Measurements from ENCODE around the gene TYSND1.
A peak's percentile ranks its signal among the peaks of the same experiment; 100 is the strongest.

Gene TYSND1

GRCh38 chr10:70119623-70120022 lies 26.9 kb downstream of the TYSND1 start:
- DNase-seq (ENCODE audit: low read depth) = no peak
- Histone ChIP-seq H3K4me1 (ENCODE audit: control insufficient read depth, insufficient read depth, low read length) (peaks cover 31% of the 10 kb centered on the region), H3K9ac (ENCODE audit: low read length) (peak overlapping the region; percentile 24), H3K27me3 (replicated peaks; ENCODE audit: control insufficient read depth, insufficient read depth, low read length) (no peaks in the 10 kb centered on the region), H3K4me3 (ENCODE audit: low read length) (no peak overlapping the region), H3K9me3 (ENCODE audit: control insufficient read depth, low read length) (no peaks in the 10 kb centered on the region), H3K36me3 (ENCODE audit: control insufficient read depth, insufficient read depth, low read length, severe bottlenecking) (peaks cover 89% of the 10 kb centered on the region)

GRCh38 chr10:70119197-70119596 lies 27.3 kb downstream of the TYSND1 start:
- DNase-seq (ENCODE audit: low read depth) = no peak
- Histone ChIP-seq H3K9ac (ENCODE audit: low read length) (no peak overlapping the region), H3K4me3 (ENCODE audit: low read length) (no peak overlapping the region), H3K4me1 (ENCODE audit: control insufficient read depth, insufficient read depth, low read length) (peaks cover 27% of the 10 kb centered on the region), H3K27me3 (replicated peaks; ENCODE audit: control insufficient read depth, insufficient read depth, low read length) (no peaks in the 10 kb centered on the region), H3K9me3 (ENCODE audit: control insufficient read depth, low read length) (no peaks in the 10 kb centered on the region), H3K36me3 (ENCODE audit: control insufficient read depth, insufficient read depth, low read length, severe bottlenecking) (peaks cover 92% of the 10 kb centered on the region)

GRCh38 chr10:70118196-70118595 lies 28.3 kb downstream of the TYSND1 start:
- DNase-seq (ENCODE audit: low read depth) = peak; percentile 56
- H3K4me1 ChIP-seq (ENCODE audit: control insufficient read depth, insufficient read depth, low read length) = peaks cover 17% of the 10 kb centered on the region
- no peak overlapping the region for H3K9ac ChIP-seq (ENCODE audit: low read length)
- H3K27me3 ChIP-seq (replicated peaks; ENCODE audit: control insufficient read depth, insufficient read depth, low read length) = no peaks in the 10 kb centered on the region
- no peaks in the 10 kb centered on the region for H3K9me3 ChIP-seq (ENCODE audit: control insufficient read depth, low read length)
- H3K36me3 ChIP-seq (ENCODE audit: control insufficient read depth, insufficient read depth, low read length, severe bottlenecking) = peaks cover 94% of the 10 kb centered on the region
- H3K4me3 ChIP-seq (ENCODE audit: low read length) = no peak overlapping the region

- DNase-seq (ENCODE audit: low read depth) = no peak
- Histone ChIP-seq H3K9ac (ENCODE audit: low read length) (no peak overlapping the region), H3K4me1 (ENCODE audit: control insufficient read depth, insufficient read depth, low read length) (peaks cover 21% of the 10 kb centered on the region), H3K4me3 (ENCODE audit: low read length) (no peak overlapping the region), H3K27me3 (replicated peaks; ENCODE audit: control insufficient read depth, insufficient read depth, low read length) (no peaks in the 10 kb centered on the region), H3K9me3 (ENCODE audit: control insufficient read depth, low read length) (no peaks in the 10 kb centered on the region), H3K36me3 (ENCODE audit: control insufficient read depth, insufficient read depth, low read length, severe bottlenecking) (peaks cover 94% of the 10 kb centered on the region)
Measured at GRCh38 chr10:70117646-70118045, 28.9 kb downstream of the TYSND1 start.

- Histone ChIP-seq H3K4me3 (ENCODE audit: low read length) (no peak overlapping the region), H3K4me1 (ENCODE audit: control insufficient read depth, insufficient read depth, low read length) (peaks cover 35% of the 10 kb centered on the region), H3K27me3 (replicated peaks; ENCODE audit: control insufficient read depth, insufficient read depth, low read length) (no peaks in the 10 kb centered on the region), H3K9ac (ENCODE audit: low read length) (no peak overlapping the region), H3K9me3 (ENCODE audit: control insufficient read depth, low read length) (no peaks in the 10 kb centered on the region), H3K36me3 (ENCODE audit: control insufficient read depth, insufficient read depth, low read length, severe bottlenecking) (peaks cover 97% of the 10 kb centered on the region)
- peak; percentile 72 for DNase-seq (ENCODE audit: low read depth)
Measured at GRCh38 chr10:70115948-70116682, 30.4 kb downstream of the TYSND1 start.

- no peaks in the 10 kb centered on the region for H3K27me3 ChIP-seq (replicated peaks; ENCODE audit: control insufficient read depth, insufficient read depth, low read length)
- H3K9ac ChIP-seq (ENCODE audit: low read length) = no peak overlapping the region
- H3K9me3 ChIP-seq (ENCODE audit: control insufficient read depth, low read length) = no peaks in the 10 kb centered on the region
- peaks cover 35% of the 10 kb centered on the region for H3K4me1 ChIP-seq (ENCODE audit: control insufficient read depth, insufficient read depth, low read length)
- DNase-seq (ENCODE audit: low read depth) = no peak
- no peak overlapping the region for H3K4me3 ChIP-seq (ENCODE audit: low read length)
- peaks cover 96% of the 10 kb centered on the region for H3K36me3 ChIP-seq (ENCODE audit: control insufficient read depth, insufficient read depth, low read length, severe bottlenecking)
Measured at GRCh38 chr10:70114902-70115301, 31.6 kb downstream of the TYSND1 start.

GRCh38 chr10:70112071-70112470 lies 34.4 kb downstream of the TYSND1 start:
- peak; percentile 16 for DNase-seq (ENCODE audit: low read depth)
- H3K9me3 ChIP-seq (ENCODE audit: control insufficient read depth, low read length) = no peaks in the 10 kb centered on the region
- peaks cover 86% of the 10 kb centered on the region for H3K36me3 ChIP-seq (ENCODE audit: control insufficient read depth, insufficient read depth, low read length, severe bottlenecking)
- H3K4me1 ChIP-seq (ENCODE audit: control insufficient read depth, insufficient read depth, low read length) = peaks cover 20% of the 10 kb centered on the region
- H3K27me3 ChIP-seq (replicated peaks; ENCODE audit: control insufficient read depth, insufficient read depth, low read length) = no peaks in the 10 kb centered on the region
- H3K4me3 ChIP-seq (ENCODE audit: low read length) = no peak overlapping the region
- peak overlapping the region; percentile 44 for H3K9ac ChIP-seq (ENCODE audit: low read length)

GRCh38 chr10:70111496-70111895 lies 35.0 kb downstream of the TYSND1 start:
- peak overlapping the region; percentile 44 for H3K9ac ChIP-seq (ENCODE audit: low read length)
- no peaks in the 10 kb centered on the region for H3K27me3 ChIP-seq (replicated peaks; ENCODE audit: control insufficient read depth, insufficient read depth, low read length)
- no peak overlapping the region for H3K4me3 ChIP-seq (ENCODE audit: low read length)
- no peak for DNase-seq (ENCODE audit: low read depth)
- peaks cover 20% of the 10 kb centered on the region for H3K4me1 ChIP-seq (ENCODE audit: control insufficient read depth, insufficient read depth, low read length)
- peaks cover 80% of the 10 kb centered on the region for H3K36me3 ChIP-seq (ENCODE audit: control insufficient read depth, insufficient read depth, low read length, severe bottlenecking)
- H3K9me3 ChIP-seq (ENCODE audit: control insufficient read depth, low read length) = no peaks in the 10 kb centered on the region

GRCh38 chr10:70109064-70109729 lies 37.3 kb downstream of the TYSND1 start:
- Histone ChIP-seq H3K4me3 (ENCODE audit: low read length) (no peak overlapping the region), H3K9ac (ENCODE audit: low read length) (no peak overlapping the region), H3K36me3 (ENCODE audit: control insufficient read depth, insufficient read depth, low read length, severe bottlenecking) (peaks cover 64% of the 10 kb centered on the region), H3K4me1 (ENCODE audit: control insufficient read depth, insufficient read depth, low read length) (peaks cover 20% of the 10 kb centered on the region), H3K9me3 (ENCODE audit: control insufficient read depth, low read length) (no peaks in the 10 kb centered on the region), H3K27me3 (replicated peaks; ENCODE audit: control insufficient read depth, insufficient read depth, low read length) (no peaks in the 10 kb centered on the region)
- DNase-seq (ENCODE audit: low read depth) = no peak

- Histone ChIP-seq H3K36me3 (ENCODE audit: control insufficient read depth, insufficient read depth, low read length, severe bottlenecking) (peaks cover 51% of the 10 kb centered on the region), H3K27me3 (replicated peaks; ENCODE audit: control insufficient read depth, insufficient read depth, low read length) (no peaks in the 10 kb centered on the region)
- DNase-seq (ENCODE audit: low read depth) = no peak
Measured at GRCh38 chr10:70106958-70107791, 39.3 kb downstream of the TYSND1 start.

GRCh38 chr10:70101668-70102067 lies 44.8 kb downstream of the TYSND1 start:
- peaks cover 25% of the 10 kb centered on the region for H3K36me3 ChIP-seq (ENCODE audit: control insufficient read depth, insufficient read depth, low read length, severe bottlenecking)
- no peaks in the 10 kb centered on the region for H3K4me1 ChIP-seq (ENCODE audit: control insufficient read depth, insufficient read depth, low read length)
- H3K27me3 ChIP-seq (replicated peaks; ENCODE audit: control insufficient read depth, insufficient read depth, low read length) = no peaks in the 10 kb centered on the region
- DNase-seq (ENCODE audit: low read depth) = no peak
- H3K9ac ChIP-seq (ENCODE audit: low read length) = no peak overlapping the region
- H3K9me3 ChIP-seq (ENCODE audit: control insufficient read depth, low read length) = no peaks in the 10 kb centered on the region
- no peak overlapping the region for H3K4me3 ChIP-seq (ENCODE audit: low read length)

More at GRCh38 chr10:70106958-70107791, 39.3 kb downstream of the TYSND1 start:
- no peak overlapping the region for H3K9ac ChIP-seq (ENCODE audit: low read length)
- no peak overlapping the region for H3K4me3 ChIP-seq (ENCODE audit: low read length)
- no peaks in the 10 kb centered on the region for H3K9me3 ChIP-seq (ENCODE audit: control insufficient read depth, low read length)
- peaks cover 9% of the 10 kb centered on the region for H3K4me1 ChIP-seq (ENCODE audit: control insufficient read depth, insufficient read depth, low read length)
